Left ventricle myocardium inferior (tissue), 1 donor: Measurements from ENCODE around the gene MAP4. TPM values are rescaled to one million over a fixed set of nuclear protein-coding genes. Genes with fewer than 3 reads are reported as not detected.

ENCODE experiments used
- DNase-seq: peaks from one replicate; pipeline ENCODE4 v3.0.0-alpha.2; 2020
- H3K27ac ChIP-seq: fragments of 200-600 bp; replicated peaks from 2 replicates; pipeline ENCODE4 v1.8.0; 2021
- H3K27me3 ChIP-seq: fragments of 200-600 bp; 2 replicates; pipeline ENCODE4 v1.8.0; 2021; ENCODE audit warnings: low read depth
- H3K36me3 ChIP-seq: fragments of 200-600 bp; 2 replicates; pipeline ENCODE4 v1.8.0; 2021
- H3K4me1 ChIP-seq: fragments of 200-600 bp; 2 replicates; pipeline ENCODE4 v1.8.0; 2021
- H3K4me3 ChIP-seq: fragments of 200-600 bp; 2 replicates; pipeline ENCODE4 v1.8.0; 2021; ENCODE audit warnings: mild to moderate bottlenecking, moderate library complexity
- H3K9me3 ChIP-seq: fragments of 200-600 bp; replicated peaks from 2 replicates; pipeline ENCODE4 v1.8.0; 2021
- CTCF ChIP-seq: fragments of 200-600 bp; IDR thresholded peaks from 2 replicates; pipeline ENCODE4 v1.8.0; 2021; ENCODE audit warnings: antibody characterized with exemption, mild to moderate bottlenecking, borderline replicate concordance
- intact Hi-C: fragments of 100-400 bp; cut with micrococcal nuclease; formaldehyde crosslinking; loops from one replicate; pipeline ENCODE4 v1.11.0; 2022
- total RNA-seq: library from RNA; stranded (reverse); fragmentation: NEBNext Ultra II Directional; extraction: Animal tissue kit (Norgen Biotek cat#: 25700); gene quantifications from one replicate; pipeline ENCODE4 v1.2.1, GENCODE V29; 2021
- donor health status: DM: no; HTN: yes; CAD: no; lungs with severe emphysema.

Gene MAP4
- total RNA-seq, 1 donor from 2014 or later, result 662 TPM

GRCh38 chr3:48047841-48048464 lies 31.7 kb upstream of the MAP4 start:
- Histone ChIP-seq H3K9me3 (no peaks in the 10 kb centered on the region), H3K27me3 (no peaks in the 10 kb centered on the region), H3K27ac (no peak overlapping the region), H3K36me3 (peaks cover 20% of the 10 kb centered on the region), H3K4me1 (peaks cover 18% of the 10 kb centered on the region), H3K4me3 (no peak overlapping the region)
- no peak for DNase-seq
- intact Hi-C loops, result no loop called here
- TF ChIP-seq CTCF, result no peak

GRCh38 chr3:48042071-48042760 lies 26.0 kb upstream of the MAP4 start:
- H3K4me1 ChIP-seq, result peaks cover 52% of the 10 kb centered on the region
- no peaks in the 10 kb centered on the region for H3K36me3 ChIP-seq
- no peak for TF ChIP-seq CTCF
- no peak for DNase-seq
- intact Hi-C loops, result no loop called here
- H3K4me3 ChIP-seq, result no peak overlapping the region
- H3K27ac ChIP-seq, result peak overlapping the region; percentile 79
- H3K9me3 ChIP-seq, result no peaks in the 10 kb centered on the region
- no peaks in the 10 kb centered on the region for H3K27me3 ChIP-seq

GRCh38 chr3:48039487-48040190 lies 23.4 kb upstream of the MAP4 start:
- DNase-seq, result no peak
- Histone ChIP-seq H3K27me3 (no peaks in the 10 kb centered on the region), H3K4me3 (peak overlapping the region; percentile 19), H3K4me1 (peaks cover 76% of the 10 kb centered on the region), H3K9me3 (no peaks in the 10 kb centered on the region), H3K27ac (peak overlapping the region; percentile 79), H3K36me3 (no peaks in the 10 kb centered on the region)
- intact Hi-C loops, result no loop called here
- TF ChIP-seq CTCF, result no peak

- no peak for DNase-seq
- Histone ChIP-seq H3K4me1 (peaks cover 82% of the 10 kb centered on the region), H3K4me3 (peak overlapping the region; percentile 19), H3K27me3 (no peaks in the 10 kb centered on the region), H3K36me3 (no peaks in the 10 kb centered on the region), H3K27ac (peak overlapping the region; percentile 79), H3K9me3 (no peaks in the 10 kb centered on the region)
- TF ChIP-seq CTCF, result no peak
- intact Hi-C loops, result no loop called here
Measured at GRCh38 chr3:48038971-48039481, 22.8 kb upstream of the MAP4 start.

- DNase-seq, result no peak
- peaks cover 93% of the 10 kb centered on the region for H3K4me1 ChIP-seq
- intact Hi-C loops, result no loop called here
- H3K4me3 ChIP-seq, result no peak overlapping the region
- no peaks in the 10 kb centered on the region for H3K9me3 ChIP-seq
- peak overlapping the region; percentile 78 for H3K27ac ChIP-seq
- H3K27me3 ChIP-seq, result no peaks in the 10 kb centered on the region
- TF ChIP-seq CTCF, result no peak
- H3K36me3 ChIP-seq, result no peaks in the 10 kb centered on the region
Measured at GRCh38 chr3:48034000-48034516, 17.8 kb upstream of the MAP4 start.
